GM12878 (cell line): ENCODE data around the gene TMC5. TPM values are rescaled to one million over a fixed set of nuclear protein-coding genes. Genes with fewer than 3 reads are reported as not detected.

ENCODE experiments used
- ATAC-seq: fragments of 200-7000 bp; cut with Tn5 transposase; 3 replicates; pipeline ENCODE4 v1.9.1; 2020; ENCODE audit warnings: mild to moderate bottlenecking, moderate library complexity
- BruUV-seq: library from RNA; stranded (reverse); fragments of 400-500 nt; replicated peaks from 2 replicates; lab custom pipeline; 2021; lab: Mats Ljungman, UMichigan
- CTCF ChIA-PET: fragments of 300-600 bp; sonication (Branson Sonifier 250); formaldehyde crosslinking; extraction: SDS; loops from one replicate; lab custom pipeline; 2021; ENCODE audit warnings: inconsistent platforms; lab: Yijun Ruan, JAX
- POLR2A ChIA-PET: fragments of 350-600 bp; formaldehyde crosslinking; extraction: SDS; loops from one replicate; lab custom pipeline; 2021; ENCODE audit warnings: inconsistent platforms; lab: Charles Lee
- RAD21 ChIA-PET: fragments of 300-600 bp; sonication (Branson Sonifier 250); formaldehyde crosslinking; loops from one replicate; lab custom pipeline; 2023; ENCODE audit warnings: antibody characterized with exemption; ENCODE audit not compliant: unreplicated experiment; lab: Charles Lee
- SMC1A ChIA-PET: fragments of 300-600 bp; sonication (Branson Sonifier 250); formaldehyde crosslinking; loops from one replicate; lab custom pipeline; 2023; ENCODE audit not compliant: unreplicated experiment, uncharacterized antibody; lab: Charles Lee
- DNase-seq: peaks from one replicate; pipeline ENCODE4 v3.0.0-alpha.2; 2011; ENCODE audit warnings: low read depth, low spot score
- FAIRE-seq: peaks from 3 replicates; lab custom pipeline; 2011; peaks lifted over from hg19 to GRCh38; lab: Jason Lieb, UNC
- H2AFZ ChIP-seq: 2 replicates; pipeline ENCODE4 v1.6.0; 2011; ENCODE audit warnings: low read depth, low read length, control low read depth; ENCODE audit not compliant: control insufficient read depth
- H3K27ac ChIP-seq: 2 replicates; pipeline ENCODE4 v1.5.1; 2011; ENCODE audit warnings: control low read depth; ENCODE audit not compliant: control insufficient read depth, insufficient read depth
- H3K27me3 ChIP-seq, 2 experiments: replicated peaks in 1 of 2; 2 replicates each; pipeline versions ENCODE4 v1.6.0 to v1.6.1; 2011; ENCODE audit warnings: low read length in 1 of 2; ENCODE audit not compliant: control insufficient read depth in 2 of 2, insufficient read depth in 2 of 2
- H3K36me3 ChIP-seq, 2 experiments: 2 replicates each; pipeline ENCODE4 v1.5.1; 2011; ENCODE audit warnings: low read length in 1 of 2; ENCODE audit not compliant: control insufficient read depth in 2 of 2, insufficient read depth in 2 of 2
- H3K4me1 ChIP-seq: 2 replicates; pipeline ENCODE4 v1.6.1; 2011; ENCODE audit warnings: mild to moderate bottlenecking, low read length, moderate library complexity, mixed read lengths; ENCODE audit not compliant: control insufficient read depth, insufficient read depth
- H3K4me2 ChIP-seq: 2 replicates; pipeline ENCODE4 v1.6.0; 2011; ENCODE audit warnings: control low read depth; ENCODE audit not compliant: control insufficient read depth, insufficient read depth
- H3K4me3 ChIP-seq: fragments of 200-600 bp; sonication (generic); 2 replicates; pipeline ENCODE4 v1.5.1; 2016
- H3K79me2 ChIP-seq: 2 replicates; pipeline ENCODE4 v1.6.0; 2011; ENCODE audit warnings: low read length; ENCODE audit not compliant: control insufficient read depth, insufficient read depth
- H3K9ac ChIP-seq: 2 replicates; pipeline ENCODE4 v1.8.0; 2011; ENCODE audit warnings: low read length, control low read depth, mixed read lengths; ENCODE audit not compliant: control insufficient read depth, insufficient read depth
- H3K9me3 ChIP-seq: replicated peaks from 3 replicates; pipeline ENCODE4 v1.5.1; 2011; ENCODE audit warnings: mild to moderate bottlenecking, low read length; ENCODE audit not compliant: control insufficient read depth, insufficient read depth
- H4K20me1 ChIP-seq: 2 replicates; pipeline ENCODE4 v1.6.0; 2011; ENCODE audit not compliant: control insufficient read depth, insufficient read depth
- CEBPB ChIP-seq, 2 experiments: fragments of 150-350 bp in 1 of 2; IDR thresholded peaks; 2 replicates each; pipeline ENCODE4 v1.6.1; 2012 to 2014; ENCODE audit warnings: low read depth in 2 of 2, low read length in 2 of 2, borderline replicate concordance in 1 of 2, inconsistent platforms in 1 of 2
- CEBPZ ChIP-seq: fragments of 150-350 bp; IDR thresholded peaks from 2 replicates; pipeline ENCODE4 v1.6.1; 2016; ENCODE audit warnings: low read depth, low read length
- CHD4 ChIP-seq: fragments of 200-600 bp; sonication (generic); IDR thresholded peaks from 2 replicates; pipeline ENCODE4 v1.6.1; 2016; ENCODE audit warnings: mild to moderate bottlenecking
- EP300 ChIP-seq, 2 experiments: fragments of 150-350 bp in 1 of 2; IDR thresholded peaks; 2 replicates each; pipeline ENCODE4 v1.6.1; 2011 to 2012; ENCODE audit warnings: low read depth in 2 of 2, low read length in 2 of 2, borderline replicate concordance in 1 of 2, improper control_type of control experiment in 1 of 2, inconsistent platforms in 1 of 2; ENCODE audit not compliant: control insufficient read depth in 1 of 2
- PRDM15 ChIP-seq: fragments of 450-650 bp; formaldehyde crosslinking; IDR thresholded peaks from 2 replicates; pipeline ENCODE4 v1.4.0; 2020; ENCODE audit warnings: mild to moderate bottlenecking, moderate library complexity
- WGBS: methylation state at CpG from one replicate; pipeline ENCODE4 v1.1.6; 2016; ENCODE audit warnings: low lambda C conversion rate; ENCODE audit not compliant: insufficient replicate concordance, insufficient coverage; ENCODE audit errors: missing lambda C conversion rate; 5-methylcytosine and 5-hydroxymethylcytosine counted together
- in situ Hi-C: fragments of 300-500 bp; cut with MboI; formaldehyde crosslinking; loops from 9 replicates; pipeline ENCODE4 v1.14.3; 2018; ENCODE audit warnings: mixed read lengths
- intact Hi-C: fragments of 100-400 bp; cut with micrococcal nuclease; formaldehyde crosslinking; loops from one replicate; pipeline ENCODE4 v1.14.2; 2022; ENCODE audit not compliant: unreplicated experiment
- polyA plus RNA-seq, 11 experiments: library from polyadenylated mRNA; depleted of rRNA in 4 of 11; unstranded in 6 of 11; stranded (reverse) in 5 of 11; fragments of >200 nt; fragmentation: Nextera tagmentation in 4 of 11; fragmentation: Illumina TruSeq in 1 of 11; extraction: Ambion mirVana in 4 of 11; extraction: Trizol in 1 of 11; gene quantifications; 1 replicate in 1 of 11; 2 replicates in 10 of 11; pipeline versions ENCODE4 v1.2.1 to v1.2.3, GENCODE V29; 2011 to 2016; ENCODE audit warnings: inconsistent platforms in 2 of 11, missing spikeins in 2 of 11, low read depth in 1 of 11
- total RNA-seq, 4 experiments: library from RNA; depleted of rRNA in 3 of 4; stranded (reverse); fragments of >200 nt in 3 of 4; fragmentation: Illumina TruSeq in 1 of 4; extraction: Trizol in 1 of 4; gene quantifications; 2 replicates each; pipeline versions ENCODE4 v1.2.1 to v1.2.3, GENCODE V29; 2013 to 2021

TMC5 gene
- total and polyA plus RNA-seq, 10 of the 15 experiments (the other 5 are each of a cell fraction or from before 2014, with no cell fraction given), result 0.01 to 0.10 (median 0.07) TPM; not detected in 5

- no peaks in the 10 kb centered on the region for H3K27me3 ChIP-seq
- no TSS peak for BruUV-seq
- H4K20me1 ChIP-seq, result no peaks in the 10 kb centered on the region
- no peak for DNase-seq
- ChIA-PET CTCF (no interaction called here), RAD21 (no interaction called here), SMC1A (interaction anchor here (2.7 kb wide), 1 partner anchor 11 kb away, joined by 10 read pairs; no protein-coding TSS in a partner anchor), POLR2A (no interaction called here)
- in situ Hi-C loops, result no loop called here
- H3K9ac ChIP-seq, result no peak overlapping the region
- H3K9me3 ChIP-seq, result no peaks in the 10 kb centered on the region
- H3K36me3 ChIP-seq, result no peaks in the 10 kb centered on the region
- TF ChIP-seq CHD4 (no peak), PRDM15 (CRISPR knock-in tag) (no peak), CEBPZ (no peak), EP300 (IDR thresholded peaks at IDR 0.05; ENCODE audit: borderline replicate concordance in 1 of 2, control insufficient read depth in 1 of 2, low read depth in 2 of 2, low read length in 2 of 2) (no peak), CEBPB (IDR thresholded peaks at IDR 0.05; ENCODE audit: borderline replicate concordance in 1 of 2, low read depth in 2 of 2, low read length in 2 of 2) (no peak)
- no peak for FAIRE-seq
- H3K4me3 ChIP-seq, result no peak overlapping the region
- H3K4me2 ChIP-seq, result no peak overlapping the region
- H3K27ac ChIP-seq, result no peak overlapping the region
- intact Hi-C loops, result no loop called here
- no peak for ATAC-seq
- no peak overlapping the region for H2AFZ ChIP-seq
- H3K79me2 ChIP-seq, result no peaks in the 10 kb centered on the region
- 0% methylated on average over 1 of the region's 1 CpG for WGBS
- H3K4me1 ChIP-seq, result peaks cover 11% of the 10 kb centered on the region
Observed at GRCh38 chr16:19438739-19439138, 21.1 kb downstream of the TMC5 start.
